SK-N-MC (cell line): ENCODE measurements around the gene USP32.

Experiments used
- DNase-seq: peaks from one replicate; pipeline ENCODE4 v3.0.0-alpha.2; 2011; ENCODE audit warnings: low read depth, low spot score
- H3K27ac ChIP-seq: fragments of 200-600 bp; sonication (generic); 2 replicates; pipeline ENCODE4 v1.5.1; 2016; ENCODE audit warnings: mixed run types
- H3K36me3 ChIP-seq: fragments of 200-600 bp; sonication (generic); 2 replicates; pipeline ENCODE4 v1.6.1; 2017; ENCODE audit warnings: antibody characterized with exemption, low read length, mixed read lengths; ENCODE audit not compliant: insufficient read depth
- H3K4me3 ChIP-seq: fragments of 200-600 bp; sonication (generic); 2 replicates; pipeline ENCODE4 v1.5.1; 2016
- H3K9ac ChIP-seq: fragments of 200-600 bp; sonication (generic); 2 replicates; pipeline ENCODE4 v1.8.0; 2017; ENCODE audit warnings: mixed run types, mixed read lengths; ENCODE audit not compliant: insufficient read length
- H3K9me3 ChIP-seq: fragments of 200-600 bp; sonication (generic); 2 replicates; pipeline ENCODE4 v1.6.1; 2017; ENCODE audit warnings: low read depth, mild to moderate bottlenecking, antibody characterized with exemption, low read length, moderate library complexity, mixed read lengths
- EZH2 ChIP-seq: fragments of 200-600 bp; sonication (generic); IDR thresholded peaks from one replicate; pipeline ENCODE4 v1.6.1; 2017; ENCODE audit warnings: antibody characterized with exemption
- FOXP2 ChIP-seq: optimal IDR thresholded peaks from 2 replicates; pipeline ENCODE3; 2011; ENCODE audit warnings: mild to moderate bottlenecking, moderate library complexity; ENCODE audit not compliant: insufficient read depth; ENCODE audit errors: extremely low read length, control extremely low read depth
- POLR2AphosphoS5 ChIP-seq: IDR thresholded peaks from 2 replicates; pipeline ENCODE4 v1.6.1; 2012; ENCODE audit warnings: mild to moderate bottlenecking, low read depth, low read length, borderline replicate concordance

Gene USP32

GRCh38 chr17:60412701-60413100 lies 20.8 kb upstream of the USP32 start:
- Histone ChIP-seq H3K4me3 (no peak overlapping the region), H3K9ac (no peak overlapping the region), H3K36me3 (no peaks in the 10 kb centered on the region), H3K9me3 (no peaks in the 10 kb centered on the region), H3K27ac (no peak overlapping the region)
- no peak for DNase-seq
- TF ChIP-seq FOXP2 (no peak), POLR2AphosphoS5 (no peak), EZH2 (no peak)

- no peak overlapping the region for H3K4me3 ChIP-seq
- TF ChIP-seq FOXP2 (no peak), POLR2AphosphoS5 (no peak), EZH2 (no peak)
- no peaks in the 10 kb centered on the region for H3K36me3 ChIP-seq
- no peak for DNase-seq
- no peak overlapping the region for H3K27ac ChIP-seq
- H3K9ac ChIP-seq = no peak overlapping the region
- H3K9me3 ChIP-seq = no peaks in the 10 kb centered on the region
Measured at GRCh38 chr17:60410001-60410400, 18.1 kb upstream of the USP32 start.

- H3K9ac ChIP-seq = no peak overlapping the region
- H3K36me3 ChIP-seq = no peaks in the 10 kb centered on the region
- no peak for DNase-seq
- H3K4me3 ChIP-seq = no peak overlapping the region
- no peak for TF ChIP-seq FOXP2
- TF ChIP-seq POLR2AphosphoS5 = no peak
- TF ChIP-seq EZH2 = no peak
- H3K27ac ChIP-seq = no peak overlapping the region
- H3K9me3 ChIP-seq = no peaks in the 10 kb centered on the region
Measured at GRCh38 chr17:60406887-60407286, 15.0 kb upstream of the USP32 start.

- no peak for TF ChIP-seq FOXP2
- no peak for TF ChIP-seq EZH2
- TF ChIP-seq POLR2AphosphoS5 = no peak
- Histone ChIP-seq H3K27ac (no peak overlapping the region), H3K9ac (no peak overlapping the region), H3K9me3 (no peaks in the 10 kb centered on the region), H3K4me3 (no peak overlapping the region), H3K36me3 (no peaks in the 10 kb centered on the region)
- no peak for DNase-seq
Measured at GRCh38 chr17:60403962-60404361, 12.0 kb upstream of the USP32 start.

- Histone ChIP-seq H3K9ac (no peak overlapping the region), H3K27ac (no peak overlapping the region), H3K36me3 (no peaks in the 10 kb centered on the region), H3K4me3 (no peak overlapping the region), H3K9me3 (no peaks in the 10 kb centered on the region)
- DNase-seq = no peak
- no peak for TF ChIP-seq POLR2AphosphoS5
- no peak for TF ChIP-seq FOXP2
- TF ChIP-seq EZH2 = no peak
Measured at GRCh38 chr17:60403523-60403810, 11.5 kb upstream of the USP32 start.

- no peak for DNase-seq
- no peak overlapping the region for H3K27ac ChIP-seq
- TF ChIP-seq EZH2 = no peak
- TF ChIP-seq POLR2AphosphoS5 = no peak
- TF ChIP-seq FOXP2 = no peak
- no peak overlapping the region for H3K4me3 ChIP-seq
- H3K9ac ChIP-seq = no peak overlapping the region
- no peaks in the 10 kb centered on the region for H3K9me3 ChIP-seq
- no peaks in the 10 kb centered on the region for H3K36me3 ChIP-seq
Measured at GRCh38 chr17:60401819-60402218, 9.9 kb upstream of the USP32 start.

- TF ChIP-seq POLR2AphosphoS5 = no peak
- TF ChIP-seq EZH2 = no peak
- no peak for TF ChIP-seq FOXP2
- DNase-seq = no peak
Measured at GRCh38 chr17:60398227-60398959, 6.5 kb upstream of the USP32 start.

GRCh38 chr17:60396412-60396811 lies 4.5 kb upstream of the USP32 start:
- Histone ChIP-seq H3K4me3 (no peak overlapping the region), H3K9me3 (no peaks in the 10 kb centered on the region), H3K27ac (no peak overlapping the region), H3K9ac (no peak overlapping the region), H3K36me3 (no peaks in the 10 kb centered on the region)
- TF ChIP-seq POLR2AphosphoS5 (no peak), FOXP2 (no peak), EZH2 (no peak)
- DNase-seq = no peak

More at GRCh38 chr17:60398227-60398959, 6.5 kb upstream of the USP32 start:
- no peak overlapping the region for H3K4me3 ChIP-seq
- no peaks in the 10 kb centered on the region for H3K9me3 ChIP-seq
- H3K36me3 ChIP-seq = no peaks in the 10 kb centered on the region
- H3K9ac ChIP-seq = no peak overlapping the region
- no peak overlapping the region for H3K27ac ChIP-seq
